Kidney glomerular epithelial cell (primary cell): ENCODE measurements around the gene JUNB.
"Not testable (repeated sequence)": the region's sequence is repeated elsewhere in the genome, so short reads cannot be mapped to it uniquely, and the experiment has no call there.

Experiments
- DNase-seq: peaks from one replicate; lab custom pipeline; 2025; lab: John Stamatoyannopoulos, UW

Gene JUNB

DNA sequence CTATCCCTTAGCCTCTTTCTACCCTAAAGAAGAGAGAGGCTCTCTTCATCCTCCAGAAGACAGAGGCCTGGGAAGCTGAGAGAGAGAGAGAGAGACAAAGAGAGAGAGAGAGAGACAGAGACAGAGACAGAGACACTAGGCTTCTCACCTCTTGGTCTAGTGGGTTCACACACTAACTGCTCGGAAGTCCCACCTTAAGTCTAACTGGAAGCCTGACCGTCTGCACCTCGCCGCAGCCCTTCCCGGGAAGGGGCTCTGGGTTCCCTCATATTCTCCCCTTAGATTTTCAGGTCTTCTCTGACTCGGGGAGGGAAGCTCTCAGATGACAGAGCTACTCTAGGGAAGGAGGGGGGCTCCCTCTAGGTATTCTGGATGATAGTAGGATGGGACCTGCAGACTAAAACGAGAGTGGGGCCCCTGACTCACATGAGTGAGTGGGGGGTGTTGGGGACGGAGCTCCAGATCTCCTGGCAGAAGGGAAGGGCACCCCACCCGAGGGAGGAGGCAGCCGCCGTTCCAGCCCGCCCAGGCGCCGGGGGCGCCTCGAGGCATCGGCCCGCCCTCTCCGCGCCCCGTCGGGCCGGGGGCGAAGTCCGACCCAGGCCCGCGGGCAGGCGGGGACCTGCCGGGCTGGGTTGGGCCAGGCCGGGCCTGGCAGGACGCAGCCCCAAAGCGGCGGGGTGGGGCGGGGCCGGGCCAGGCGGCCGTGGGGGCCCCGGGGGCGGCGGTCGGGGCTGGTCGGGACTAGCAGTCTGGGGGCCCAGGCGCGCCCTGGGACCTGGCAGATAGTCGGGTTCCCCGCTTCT is 2.0 kb upstream of the JUNB start:
- no peak for DNase-seq

GRCh38 chr19:12789904-12790619 is 1.2 kb upstream of the JUNB start:
- DNase-seq = peak; percentile 84

GRCh38 chr19:12790628-12791344 is 500 bp upstream of the JUNB start:
- no peak for DNase-seq

- peak; percentile 19 for DNase-seq
Observed at GRCh38 chr19:12792051-12792852, 966 bp downstream of the JUNB start.

- DNase-seq = no peak
Observed at GRCh38 chr19:12792853-12793289, 1.6 kb downstream of the JUNB start.

DNA sequence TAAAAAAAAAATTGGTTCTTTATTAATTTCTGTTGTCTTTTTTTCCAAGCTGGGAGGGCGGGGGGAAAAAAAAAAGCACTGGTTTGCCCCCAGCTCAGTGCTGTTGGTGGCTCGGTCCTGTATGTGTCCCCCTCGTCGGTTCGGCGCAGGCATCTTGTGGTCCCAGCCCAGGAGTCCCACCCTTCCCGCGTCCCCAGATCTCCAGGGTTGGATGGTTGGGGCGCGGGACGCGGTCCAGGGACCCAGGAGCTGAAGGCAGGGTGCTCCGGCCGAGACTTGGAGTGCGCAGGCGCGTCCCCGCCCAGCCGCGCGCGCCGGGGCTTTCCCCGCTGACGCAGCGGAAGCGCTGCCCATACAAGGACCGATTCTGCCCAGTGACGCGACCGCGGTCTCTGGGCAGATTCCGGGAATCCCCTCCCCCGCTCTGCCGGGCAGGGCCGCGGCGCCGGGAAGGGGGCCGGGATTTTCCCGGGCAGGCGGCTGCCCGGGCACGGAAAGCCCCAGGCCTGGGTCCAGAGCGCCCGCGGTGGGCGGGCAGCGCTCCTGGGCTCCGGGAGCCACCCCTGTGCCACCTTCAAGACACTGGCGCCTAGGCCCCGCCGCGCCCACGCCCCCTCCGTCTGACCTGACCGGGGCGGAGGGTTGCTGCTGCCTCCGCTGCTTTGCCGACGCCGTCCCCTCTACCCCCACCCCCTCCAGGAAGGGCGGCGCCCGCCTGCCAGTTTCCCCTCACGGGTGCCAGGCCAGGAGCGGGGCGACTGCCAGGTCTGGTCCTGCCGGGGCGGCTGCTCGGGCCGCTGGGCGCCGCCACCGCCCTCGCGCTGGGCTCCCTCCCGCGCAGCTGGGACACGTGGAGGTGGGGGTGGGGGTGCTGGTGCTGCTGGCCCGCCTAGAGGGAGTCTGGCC is 2.3 kb downstream of the JUNB start:
- DNase-seq = peak; percentile 88

- no peak for DNase-seq
Observed at GRCh38 chr19:12794196-12794941, 3.1 kb downstream of the JUNB start.

GRCh38 chr19:12794971-12795381 is 3.7 kb downstream of the JUNB start:
- DNase-seq = no peak

GRCh38 chr19:12796146-12797071 is 5.1 kb downstream of the JUNB start:
- DNase-seq = peak; percentile 76

DNA sequence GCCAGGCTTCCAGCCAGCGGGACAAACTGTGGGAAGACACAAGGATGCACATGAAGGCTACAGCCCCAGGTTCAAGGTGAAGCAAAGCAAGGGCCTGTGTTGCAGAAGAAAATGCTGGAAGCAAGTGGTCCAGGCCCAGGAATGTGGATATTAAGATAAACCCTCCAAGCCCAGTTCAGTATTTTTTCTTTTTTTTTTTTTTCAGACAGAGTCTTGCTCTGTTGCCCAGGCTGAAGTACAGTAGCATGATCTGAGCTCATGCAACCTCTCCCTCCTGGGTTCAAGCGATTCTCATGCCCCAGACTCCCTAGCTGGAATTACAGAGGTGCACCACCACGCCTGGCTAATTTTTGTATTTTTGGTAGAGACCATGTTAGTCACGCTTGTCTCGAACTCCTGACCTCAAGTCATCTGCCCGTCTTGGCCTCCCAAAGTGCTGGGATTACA is 5.9 kb downstream of the JUNB start:
- no peak for DNase-seq

DNA sequence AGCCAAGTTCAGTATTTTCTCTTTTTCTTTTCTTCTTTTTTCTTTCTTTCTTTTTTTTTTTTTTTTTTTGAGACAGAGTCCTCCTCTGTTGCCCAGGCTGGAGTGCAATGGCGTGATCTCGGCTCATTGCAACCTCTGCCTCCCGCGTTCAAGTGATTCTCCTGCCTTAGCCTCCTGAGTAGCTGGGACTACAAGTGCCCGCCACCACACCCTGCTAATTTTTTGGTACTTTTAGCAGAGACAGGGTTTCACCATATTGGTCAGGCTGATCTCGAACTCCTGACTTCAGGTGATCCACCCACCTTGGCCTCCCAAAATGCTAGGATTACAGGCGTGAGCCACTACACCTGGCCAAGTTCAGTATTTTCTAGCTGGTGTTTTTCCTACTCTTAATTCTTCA is 6.3 kb downstream of the JUNB start:
- not testable (repeated sequence) for DNase-seq

DNA sequence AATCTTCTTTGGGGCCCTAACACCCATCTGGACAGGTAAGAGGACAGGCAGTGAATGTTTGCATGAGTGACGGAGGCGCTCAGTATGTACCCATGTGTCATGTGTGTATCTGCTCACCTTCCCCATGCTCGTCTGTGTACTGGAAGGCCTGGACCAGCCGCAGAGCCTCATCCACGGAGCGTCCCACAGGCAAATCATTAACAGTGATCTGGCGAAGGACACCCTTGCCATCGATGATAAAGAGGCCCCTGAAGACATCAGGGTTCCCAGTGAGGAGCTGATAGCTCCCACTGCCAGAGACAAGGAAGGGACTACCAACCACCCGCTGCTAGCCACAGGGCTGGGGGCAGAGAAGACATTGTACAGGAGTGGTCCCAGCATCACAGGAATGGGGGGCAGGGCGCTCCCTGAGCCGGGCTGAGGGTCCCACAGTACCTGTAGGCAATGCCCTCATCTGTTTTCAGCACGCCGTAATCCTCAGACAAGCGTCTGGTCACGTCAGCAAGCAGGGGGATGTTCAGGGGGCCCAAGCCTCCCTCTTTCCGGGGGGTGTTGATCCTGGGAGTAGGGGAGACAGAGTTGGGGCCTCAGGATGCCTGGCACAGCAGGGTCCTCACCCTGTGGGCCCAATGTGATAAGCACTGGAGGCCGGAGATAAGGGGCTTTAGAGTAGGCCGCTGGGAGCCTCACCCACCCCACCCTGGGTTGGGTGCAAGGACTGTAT is 8.6 kb downstream of the JUNB start:
- no peak for DNase-seq

- DNase-seq = no peak
Observed at GRCh38 chr19:12800466-12800770, 9.1 kb downstream of the JUNB start.

- DNase-seq = no peak
Observed at GRCh38 chr19:12800923-12801465, 9.7 kb downstream of the JUNB start.

GRCh38 chr19:12801466-12802266 is 10.4 kb downstream of the JUNB start, which contains the start of the genes PRDX2 and THSD8:
PRDX2 (minus strand) TSS chr19:12801800; CDS start chr19:12801261, 539 bp downstream.
THSD8 (plus strand) TSS chr19:12802069; CDS start chr19:12802072, 3 bp downstream.
- peak; percentile 33 for DNase-seq

- DNase-seq = no peak
Observed at GRCh38 chr19:12802267-12803106, 11.2 kb downstream of the JUNB start.
